GM19324 (cell line): ENCODE data around the gene EHD4.

Experiments
- ATAC-seq: cut with Tn5 transposase; IDR thresholded peaks from one replicate; pipeline ENCODE4 v1.9.1; 2021; ENCODE audit warnings: mild to moderate bottlenecking, moderate library complexity; ENCODE audit not compliant: unreplicated experiment, low FRiP score

EHD4 gene

DNA sequence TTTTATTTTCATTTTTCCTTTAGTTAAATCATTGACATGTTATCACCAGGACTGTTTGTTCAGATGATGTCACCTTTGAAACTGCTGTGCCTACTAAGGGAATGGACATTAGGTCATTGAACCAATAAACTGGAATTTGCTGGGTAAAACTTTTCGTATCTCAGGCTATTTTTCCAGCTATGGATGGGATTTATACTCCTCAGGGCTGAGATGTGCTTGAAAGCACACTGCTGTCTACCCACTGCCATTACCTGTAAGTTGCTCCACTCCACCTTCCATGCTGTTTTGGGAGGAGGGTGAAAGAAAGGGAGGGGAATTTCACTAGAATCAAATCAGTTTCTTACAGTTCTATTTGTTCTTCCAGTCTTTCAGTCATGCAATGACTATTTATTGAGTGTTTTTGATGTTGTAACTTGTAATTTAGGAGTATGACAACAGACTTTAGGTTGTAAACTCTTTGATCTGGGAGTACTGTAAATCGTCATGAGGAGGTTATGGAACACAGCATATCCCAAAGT is 11.3 kb downstream of the EHD4 start:
- no peak for ATAC-seq

DNA sequence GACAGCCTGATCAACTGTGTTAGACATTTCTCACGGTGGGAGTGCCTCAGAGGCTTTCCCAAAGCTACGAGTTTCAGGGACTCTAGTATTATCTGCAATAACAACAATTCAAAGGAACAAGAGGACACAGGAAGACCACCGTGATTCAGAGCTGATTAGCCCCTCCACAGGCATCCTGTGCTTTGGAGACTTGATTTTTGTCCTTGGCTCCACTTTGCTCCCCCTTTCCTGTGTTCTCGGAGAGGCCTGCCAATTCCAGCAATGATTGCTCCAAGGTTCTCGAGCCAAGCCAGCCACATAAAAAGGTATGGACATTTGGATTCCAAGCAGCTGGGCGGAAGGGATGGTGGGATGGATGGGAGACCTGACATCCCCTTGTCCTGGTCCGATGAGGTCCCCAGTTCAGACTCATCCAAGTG is 14.3 kb downstream of the EHD4 start:
- no peak for ATAC-seq

DNA sequence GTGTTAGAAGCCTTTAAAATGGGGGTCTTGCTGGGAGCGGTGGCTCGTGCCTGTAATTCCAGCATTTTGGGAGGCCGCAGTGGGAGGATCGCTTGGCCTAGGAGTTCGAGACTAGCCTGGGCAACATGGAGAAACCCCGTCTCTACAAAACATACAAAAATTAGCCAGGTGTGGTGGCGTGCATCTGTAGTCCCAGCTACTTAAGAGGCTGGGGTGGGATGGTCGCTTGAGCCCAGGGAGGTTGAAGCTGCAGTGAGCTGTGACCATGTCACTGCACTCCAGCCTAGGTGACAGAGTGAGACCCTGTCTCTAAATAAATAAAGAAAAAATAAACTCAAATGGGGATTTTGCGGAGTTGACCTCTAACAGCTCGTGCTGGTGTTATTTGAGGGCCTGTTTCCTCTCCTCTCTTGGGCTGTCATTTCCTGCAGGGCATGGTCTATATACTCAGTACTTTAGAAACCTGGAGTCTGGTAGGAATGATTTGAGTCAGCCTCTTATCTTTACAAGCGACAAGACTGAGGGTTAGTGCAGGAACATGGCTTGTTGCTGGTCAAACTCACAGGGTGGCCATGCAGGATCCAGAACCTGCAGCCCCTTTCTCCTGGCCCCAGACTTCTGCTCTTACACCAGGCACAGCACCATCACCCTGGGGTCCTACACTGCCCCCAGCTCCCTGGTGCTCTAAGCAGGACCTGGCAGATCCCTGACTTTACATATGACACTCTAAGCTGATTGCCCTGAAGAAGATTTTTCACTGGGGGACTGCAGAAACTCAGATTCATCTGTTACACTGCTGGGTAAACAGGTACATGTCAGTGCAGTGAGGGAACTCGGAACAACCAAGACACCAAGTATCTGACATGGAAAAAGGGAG is 15.1 kb downstream of the EHD4 start:
- no peak for ATAC-seq

DNA sequence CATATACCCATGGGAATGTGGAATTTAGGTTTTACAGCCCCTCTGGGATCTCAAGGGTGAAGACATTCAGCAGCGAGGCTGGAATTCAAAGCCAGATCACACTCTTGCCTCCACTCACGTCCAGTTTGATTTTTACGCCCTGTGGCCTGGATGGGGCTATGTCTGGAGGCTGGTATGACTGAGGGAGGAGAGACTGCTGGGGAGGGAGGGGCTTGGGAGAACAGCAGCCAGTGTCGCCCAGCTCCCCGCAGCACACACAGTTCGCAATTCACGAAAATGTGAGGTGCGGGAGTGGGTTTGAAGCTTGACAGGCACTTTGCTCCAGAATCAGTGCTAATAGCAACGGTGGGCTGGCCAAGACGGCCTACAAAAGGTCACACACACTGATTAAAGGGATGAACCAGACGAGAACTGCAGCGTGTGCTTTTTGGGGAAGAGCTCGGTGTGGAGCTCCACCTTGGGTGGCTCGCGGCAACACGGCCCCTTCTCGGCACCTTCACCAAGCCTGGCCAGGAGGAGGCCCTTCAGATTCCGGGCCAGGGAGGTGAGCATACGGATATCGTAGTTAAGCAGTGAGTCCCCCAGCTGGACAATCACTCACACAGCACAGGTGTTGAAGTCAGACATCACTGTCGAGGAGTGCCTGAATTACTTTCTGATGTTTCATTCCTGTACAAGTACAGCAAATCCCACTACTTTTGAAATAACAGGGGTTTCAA is 16.4 kb downstream of the EHD4 start:
- no peak for ATAC-seq

DNA sequence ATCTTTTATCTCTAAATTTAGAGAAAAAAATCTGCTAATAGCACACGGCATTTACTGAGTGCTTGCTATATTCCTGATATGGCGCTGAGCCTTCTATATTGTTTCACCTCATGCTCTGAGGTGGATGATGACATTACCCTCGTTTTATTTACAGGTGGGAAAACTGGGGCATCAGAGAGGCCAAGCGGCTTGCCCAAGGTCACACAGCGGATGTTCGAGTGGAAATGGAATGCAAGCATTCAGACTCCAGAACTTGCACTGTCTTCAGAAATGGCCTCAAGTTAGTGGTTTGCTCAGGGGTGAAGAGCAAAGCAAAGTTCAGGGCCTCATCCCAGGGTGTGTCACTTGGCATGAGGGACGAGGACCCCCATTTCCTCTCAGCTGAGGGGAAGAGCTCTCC is 17.3 kb downstream of the EHD4 start:
- no peak for ATAC-seq

DNA sequence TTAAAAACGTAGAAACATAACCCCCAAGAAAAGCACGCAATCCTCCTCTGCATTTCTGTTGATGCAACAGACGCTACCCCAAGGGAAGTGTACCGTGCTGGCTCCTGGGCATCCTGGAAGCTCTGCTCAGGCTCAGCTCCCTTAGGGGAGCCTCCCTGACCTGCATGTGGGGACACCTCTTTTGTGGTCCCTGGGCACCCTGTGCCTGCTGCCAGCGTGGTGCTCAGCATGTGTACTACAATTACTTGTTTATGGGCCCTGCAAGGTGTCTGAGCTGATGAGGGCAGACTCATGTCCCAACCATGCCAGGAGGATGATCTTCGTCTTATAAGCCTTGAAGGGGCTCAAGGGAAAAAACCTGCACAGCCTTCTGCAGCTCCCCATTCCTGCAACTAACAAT is 18.3 kb downstream of the EHD4 start:
- no peak for ATAC-seq

DNA sequence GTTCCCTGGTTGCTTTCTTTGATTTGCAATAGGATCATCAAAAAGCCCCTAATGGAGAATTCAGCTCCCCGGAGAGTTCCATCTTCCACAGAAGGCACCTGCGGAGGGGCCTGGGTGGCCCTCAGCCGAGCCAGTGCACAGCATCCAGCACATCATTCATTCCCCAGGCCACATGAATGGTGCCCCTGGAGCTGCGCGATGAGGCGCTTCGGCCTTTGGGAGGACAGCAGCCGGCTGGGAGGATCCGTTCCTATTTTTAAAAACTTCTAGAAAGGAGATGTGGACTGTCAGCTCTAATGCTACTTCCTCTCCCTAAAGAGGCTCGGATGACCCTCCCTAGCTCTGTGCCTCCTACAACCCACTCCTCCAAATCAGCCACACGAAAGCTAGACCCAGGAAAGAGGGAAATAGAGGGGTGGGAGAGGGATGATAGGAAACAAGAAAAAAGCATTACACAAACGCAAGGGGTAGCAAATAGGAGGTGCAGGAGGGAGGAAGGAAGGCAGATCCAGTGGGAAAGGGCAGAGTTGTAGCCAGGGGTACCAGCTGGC is 20.3 kb downstream of the EHD4 start:
- no peak for ATAC-seq

DNA sequence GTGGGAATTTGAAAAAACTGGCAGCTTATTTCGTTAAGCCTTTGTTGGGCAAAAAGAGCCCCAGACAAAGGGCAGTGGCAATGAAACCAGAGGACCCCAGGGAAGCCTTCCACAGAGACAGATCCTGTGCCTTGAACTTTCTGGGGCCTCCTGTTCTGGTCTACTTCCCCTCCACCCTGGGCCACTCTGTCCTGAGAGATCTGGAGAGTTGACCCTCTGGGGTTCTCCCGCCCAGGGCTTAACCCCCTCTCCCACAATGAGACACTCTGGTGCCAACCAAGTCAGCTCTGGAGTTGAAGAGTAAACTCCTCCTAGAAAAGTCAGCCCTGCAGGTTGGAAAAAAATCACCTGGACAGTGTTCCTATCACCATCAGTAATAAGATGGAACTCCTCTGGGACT is 20.8 kb downstream of the EHD4 start:
- ATAC-seq, result no peak

DNA sequence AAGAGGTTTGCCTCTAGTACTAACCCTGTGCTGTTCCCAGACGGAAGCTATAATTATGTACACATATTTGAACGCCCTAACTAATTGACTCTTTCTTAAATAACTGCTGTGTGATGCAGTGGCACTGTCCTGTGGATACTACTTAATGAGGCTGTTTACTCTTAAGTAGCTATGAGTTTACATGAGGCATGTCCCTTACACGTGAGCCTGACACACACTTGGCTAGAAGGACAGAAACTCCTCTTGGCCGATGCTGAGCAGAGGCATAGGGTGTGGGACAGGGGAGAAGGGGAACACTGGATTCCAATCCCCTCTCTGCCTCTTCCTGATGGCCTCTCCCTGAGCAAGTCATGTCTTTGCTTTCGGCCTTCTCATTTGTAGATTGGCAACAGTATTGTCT is 21.9 kb downstream of the EHD4 start:
- no peak for ATAC-seq

DNA sequence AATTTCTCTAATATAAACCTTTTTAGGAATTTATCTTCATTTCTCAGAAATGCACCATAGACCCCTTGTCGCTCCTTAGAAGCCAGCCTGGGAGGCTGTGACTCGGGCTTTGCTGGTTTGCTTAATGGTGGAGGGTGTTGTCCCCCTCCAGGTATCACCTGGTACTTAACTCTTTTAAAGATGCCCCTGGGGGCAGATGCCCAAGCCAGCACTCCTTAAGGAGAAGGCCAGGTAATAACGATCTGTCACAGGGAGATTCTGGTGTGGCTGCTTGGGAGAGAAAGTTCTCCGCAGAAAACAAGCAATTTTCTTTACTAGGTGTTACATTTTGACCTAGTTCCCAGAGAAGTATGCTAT is 22.3 kb downstream of the EHD4 start:
- ATAC-seq, result no peak

DNA sequence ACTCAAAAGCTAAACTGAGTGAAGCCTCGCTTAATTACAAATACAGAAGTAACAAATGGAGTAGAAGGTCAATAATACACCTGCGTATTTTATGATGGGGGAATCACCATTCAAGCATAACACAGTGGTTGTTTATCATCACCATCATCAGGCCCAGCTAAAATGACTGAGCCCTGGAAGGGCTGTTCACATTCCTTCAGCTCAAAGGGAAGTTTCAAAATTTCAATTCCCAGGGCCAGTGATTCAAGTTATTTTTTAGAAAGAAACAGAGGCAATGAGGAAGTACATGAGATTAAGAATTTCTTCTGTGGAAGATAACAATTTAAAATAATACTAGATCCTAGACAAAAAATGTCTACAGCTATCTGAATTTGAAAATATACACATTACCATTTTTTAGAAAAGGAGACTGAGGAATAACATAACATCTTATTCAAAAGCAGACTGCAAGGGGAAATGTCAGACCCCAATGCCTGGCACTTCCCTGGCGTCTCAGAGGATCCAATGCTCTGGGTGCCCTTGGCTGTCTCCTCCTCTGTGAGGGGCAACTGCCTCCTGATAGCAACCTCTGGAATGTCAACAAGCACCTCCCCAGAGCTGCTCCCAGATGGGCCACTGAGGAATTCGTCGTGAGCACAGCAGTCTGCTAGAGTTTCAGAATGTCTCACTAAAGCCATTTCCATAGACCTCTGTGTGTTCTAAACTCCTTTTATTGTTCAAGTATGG is 22.8 kb downstream of the EHD4 start:
- no peak for ATAC-seq

DNA sequence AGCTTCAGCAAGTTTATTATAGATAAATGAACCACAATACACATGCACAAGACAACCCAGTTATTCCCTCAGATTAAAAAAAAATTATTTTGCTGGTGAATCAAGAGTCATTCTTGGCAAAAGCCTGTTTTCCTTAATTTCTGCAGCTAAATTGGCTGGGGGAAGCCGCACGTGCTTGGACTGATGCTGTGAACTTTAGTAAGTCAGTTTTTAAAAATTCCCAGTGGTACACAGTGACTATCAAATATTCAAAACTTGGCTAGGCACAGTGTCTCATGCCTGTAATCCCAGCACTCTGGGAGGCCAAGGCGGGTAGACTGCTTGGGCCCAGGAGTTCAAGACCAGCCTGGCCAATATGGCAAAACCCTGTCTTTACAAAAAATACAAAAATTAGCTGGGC is 23.9 kb downstream of the EHD4 start:
- ATAC-seq, result no peak

DNA sequence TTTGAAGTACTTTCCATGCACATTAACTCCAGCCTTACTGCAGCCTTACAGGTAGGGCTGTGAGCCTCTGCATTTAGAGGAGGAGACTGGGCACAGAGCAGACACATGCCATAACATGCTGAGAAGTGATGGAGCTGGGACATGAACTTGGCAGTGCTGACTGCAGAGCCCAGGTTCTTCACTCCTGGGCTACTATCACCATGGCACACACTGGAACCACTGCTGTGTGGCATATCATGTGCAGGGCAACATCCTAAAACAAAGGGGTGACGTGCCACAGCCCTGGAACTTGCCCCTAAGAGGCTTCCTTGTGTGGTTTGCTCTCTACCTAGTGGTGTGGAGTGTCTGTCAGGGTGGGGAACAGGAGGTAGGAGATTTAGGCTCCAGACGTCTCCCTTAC is 25.4 kb downstream of the EHD4 start:
- no peak for ATAC-seq

DNA sequence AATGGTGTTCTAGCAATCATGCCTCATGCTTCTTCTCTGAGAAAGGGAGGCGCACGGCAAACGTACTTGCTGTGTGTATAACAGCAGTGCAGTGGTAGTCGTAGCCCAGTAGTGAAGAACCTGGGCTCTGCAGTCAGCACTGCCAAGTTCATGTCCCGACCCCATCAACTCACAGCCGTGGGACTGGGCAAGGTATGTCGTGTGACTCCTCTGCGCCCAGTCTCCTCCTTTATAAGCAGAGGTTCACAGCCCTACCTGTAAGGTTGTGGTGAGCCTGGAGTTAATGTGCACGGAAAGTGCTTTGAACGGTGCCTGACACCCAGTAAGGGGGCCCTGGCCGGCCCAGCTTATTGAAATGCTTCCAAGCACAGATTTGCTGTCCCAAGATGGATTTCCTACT is 26.6 kb downstream of the EHD4 start:
- no peak for ATAC-seq

DNA sequence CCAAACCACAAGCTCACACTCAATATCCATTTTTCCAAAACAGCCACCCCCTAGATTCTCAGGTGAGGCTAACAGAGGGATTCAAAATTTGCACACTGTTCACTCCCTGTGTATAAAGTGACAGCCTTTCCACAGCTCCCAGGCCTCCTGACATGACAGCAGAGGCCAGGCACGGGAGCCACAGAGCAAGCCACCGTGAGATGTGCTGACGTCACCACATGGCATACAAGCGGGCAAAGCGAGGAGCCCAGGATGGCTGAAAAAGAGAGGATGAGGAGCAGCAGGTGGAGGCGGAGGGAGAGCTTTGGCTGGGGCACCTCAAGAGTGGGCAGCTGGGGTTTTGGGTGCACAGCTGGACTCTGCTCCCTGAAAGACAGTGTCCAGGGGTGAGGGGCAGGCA is 27.1 kb downstream of the EHD4 start:
- no peak for ATAC-seq

DNA sequence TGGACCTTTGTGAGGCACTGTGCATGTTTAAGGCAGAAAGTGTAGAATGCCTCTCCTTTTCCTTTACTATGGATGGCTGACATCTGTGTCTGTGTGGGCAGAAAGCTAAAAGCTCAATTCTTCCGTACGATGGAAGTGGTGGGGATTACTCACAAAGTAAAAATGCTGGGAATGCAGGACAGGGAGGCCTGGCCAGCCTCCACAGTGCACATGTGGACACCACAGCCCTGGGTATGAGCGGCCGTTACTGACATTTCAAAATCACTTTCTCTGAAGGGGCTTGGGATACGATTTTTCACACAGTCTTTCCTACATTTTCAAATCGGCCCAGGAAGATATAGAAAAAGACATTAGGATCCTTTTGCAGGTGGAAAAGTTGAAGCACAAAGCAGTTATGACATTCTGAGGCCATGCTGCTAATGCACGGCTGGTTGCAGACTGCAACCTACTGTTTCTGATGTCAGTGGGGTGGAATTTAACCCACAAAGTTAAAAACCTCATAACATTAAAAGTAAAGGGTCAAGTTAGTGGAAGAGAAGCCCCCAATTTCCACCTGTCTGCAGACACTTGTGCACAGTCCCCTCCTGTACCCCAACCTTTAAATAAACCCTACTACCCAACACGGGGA is 27.9 kb downstream of the EHD4 start:
- ATAC-seq, result no peak

DNA sequence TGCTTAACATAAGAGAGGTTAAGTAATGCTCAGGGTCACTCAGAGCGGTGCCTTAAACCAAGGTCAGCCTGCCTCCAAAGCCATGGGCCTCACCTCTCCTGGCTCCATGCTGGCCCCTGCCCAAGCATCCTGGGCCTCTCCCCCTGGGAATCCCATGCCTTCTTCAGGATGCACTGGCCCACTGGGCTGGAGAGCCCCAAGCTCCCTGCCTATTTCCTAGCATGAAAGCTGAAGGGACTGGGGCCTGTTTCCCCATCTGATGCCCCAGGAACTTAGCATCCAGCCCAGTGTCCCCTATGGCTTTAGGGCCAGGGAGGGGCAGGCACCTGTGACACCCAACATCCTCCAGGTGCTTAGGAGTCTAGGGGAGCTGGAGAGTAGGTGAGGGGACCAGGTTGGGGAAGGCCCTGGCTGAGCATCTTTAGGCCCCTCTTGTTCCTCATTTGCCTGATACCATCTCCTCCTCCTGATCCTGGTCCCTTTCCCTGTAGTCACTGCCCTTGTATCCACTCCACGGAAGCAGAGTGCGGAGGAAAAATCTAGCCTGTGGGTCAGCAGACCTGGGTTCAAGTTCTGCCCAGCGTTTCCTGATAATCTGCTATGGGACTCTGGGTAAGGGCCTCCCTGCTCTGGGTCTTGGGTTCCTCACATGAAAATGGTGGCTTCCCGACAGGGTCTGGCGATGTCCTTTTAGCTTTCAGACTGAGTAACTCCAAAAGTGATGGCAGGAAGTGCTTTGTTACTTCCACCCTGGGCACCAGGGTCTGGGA is 28.6 kb downstream of the EHD4 start:
- no peak for ATAC-seq

DNA sequence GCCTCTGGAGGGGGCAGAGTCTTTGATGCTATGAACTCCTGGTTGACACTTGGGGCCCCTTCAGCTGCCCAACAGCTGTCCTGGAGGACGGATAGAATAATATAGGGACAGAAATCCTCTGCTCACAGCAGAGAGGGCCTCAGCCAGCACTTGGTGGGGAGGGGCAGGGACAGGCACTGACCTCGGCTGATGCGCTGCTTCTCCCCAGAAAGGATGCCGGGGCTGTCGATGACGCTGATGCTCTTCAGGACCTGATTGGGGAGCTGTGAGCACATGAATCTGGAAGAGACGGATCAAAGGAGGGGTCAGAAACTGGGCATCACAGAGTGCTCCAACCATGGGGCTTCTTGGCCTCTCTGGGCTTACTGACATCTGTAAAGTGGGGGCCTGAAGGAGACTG is 29.5 kb downstream of the EHD4 start:
- no peak for ATAC-seq

DNA sequence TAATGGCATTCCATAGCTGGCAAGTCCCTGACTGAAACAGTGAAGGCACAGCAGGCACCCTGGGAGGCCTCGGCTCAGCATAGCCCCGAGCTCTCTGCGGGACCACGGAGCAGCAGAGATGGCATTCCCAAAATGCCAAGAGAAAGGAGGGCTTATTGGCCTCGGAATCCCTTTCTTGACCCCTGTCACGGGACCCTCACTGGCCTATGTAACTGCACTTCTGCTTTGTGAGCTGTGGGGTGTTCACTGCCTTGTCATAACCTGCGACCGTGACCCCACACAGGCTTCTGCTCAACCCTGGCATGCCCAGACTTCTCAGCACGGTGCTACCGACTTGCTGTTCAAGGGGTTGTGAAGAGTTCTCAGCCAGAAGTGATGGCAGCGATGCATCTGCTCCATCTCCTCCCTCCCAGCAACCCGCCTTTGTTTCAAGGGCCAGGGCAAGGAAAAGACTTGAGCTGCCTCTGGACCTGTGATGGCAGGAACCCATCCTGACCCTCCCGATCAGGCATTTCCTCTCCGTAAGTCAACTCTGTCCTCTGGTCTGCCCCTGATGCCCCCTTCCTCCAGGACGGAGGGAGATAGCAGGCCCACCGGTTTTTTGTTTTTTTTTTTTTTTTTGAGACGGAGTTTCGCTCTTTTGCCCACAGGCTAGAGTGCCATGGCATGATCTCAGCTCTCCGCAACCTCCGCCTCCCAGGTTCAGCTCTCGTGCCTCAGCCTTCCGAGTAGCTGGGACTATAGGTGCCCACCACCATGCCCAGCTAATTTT is 30.5 kb downstream of the EHD4 start:
- ATAC-seq, result no peak
